CD14-positive monocyte (primary cell): ENCODE data around the gene PNLIP. TPM values are rescaled to one million over a fixed set of nuclear protein-coding genes. Genes with fewer than 3 reads are reported as not detected.

Experiments used
- DNase-seq, 3 donors: peaks; one replicate each; pipeline ENCODE4 v3.0.0-alpha.2; 2011 to 2022
- H2AFZ ChIP-seq: 2 replicates; pipeline ENCODE4 v1.6.0; 2012; ENCODE audit warnings: mild to moderate bottlenecking, low read depth, low read length, inconsistent platforms; ENCODE audit not compliant: insufficient read depth, poor library complexity, severe bottlenecking
- H3K27ac ChIP-seq, 2 donors: 1 replicate in 1 of 2; 2 replicates in 1 of 2; pipeline ENCODE4 v1.5.1; 2012 to 2013; ENCODE audit warnings: low read length in 2 of 2, control low read depth in 1 of 2, inconsistent platforms in 1 of 2, low read depth in 1 of 2, mild to moderate bottlenecking in 1 of 2
- H3K27me3 ChIP-seq, 2 donors: one replicate each; pipeline versions ENCODE4 v1.6.0 to v1.6.1; 2011 to 2013; ENCODE audit warnings: low read length in 2 of 2; ENCODE audit not compliant: control insufficient read depth in 2 of 2, insufficient read depth in 2 of 2
- H3K36me3 ChIP-seq, 2 donors: replicated peaks in 1 of 2; 1 replicate in 1 of 2; 2 replicates in 1 of 2; pipeline versions ENCODE4 v1.5.1 to v1.6.1; 2012 to 2013; ENCODE audit warnings: low read length in 2 of 2, control low read depth in 1 of 2, inconsistent platforms in 1 of 2, mild to moderate bottlenecking in 1 of 2; ENCODE audit not compliant: insufficient read depth in 2 of 2, control insufficient read depth in 1 of 2
- H3K4me1 ChIP-seq, 2 donors: 1 replicate in 1 of 2; 2 replicates in 1 of 2; pipeline versions ENCODE4 v1.5.1 to v1.6.1; 2012 to 2013; ENCODE audit warnings: low read length in 2 of 2, control low read depth in 1 of 2, inconsistent platforms in 1 of 2, mild to moderate bottlenecking in 1 of 2, moderate library complexity in 1 of 2; ENCODE audit not compliant: insufficient read depth in 2 of 2, control insufficient read depth in 1 of 2
- H3K4me2 ChIP-seq: replicated peaks from 2 replicates; pipeline ENCODE3; 2012; ENCODE audit warnings: low read length, moderate library complexity, mild to moderate bottlenecking; ENCODE audit not compliant: poor library complexity, severe bottlenecking; ENCODE audit errors: extremely low read depth
- H3K4me3 ChIP-seq, 3 experiments: fragments of 200-600 bp in 1 of 3; sonication (generic) in 1 of 3; replicated peaks in 1 of 3; 1 replicate in 2 of 3; 2 replicates in 1 of 3; pipeline ENCODE4 v1.5.1; 2011 to 2013; ENCODE audit warnings: low read length in 3 of 3, mild to moderate bottlenecking in 3 of 3, control low read depth in 2 of 3, low read depth in 2 of 3, inconsistent platforms in 1 of 3, moderate library complexity in 1 of 3
- H3K79me2 ChIP-seq: 2 replicates; pipeline ENCODE4 v1.6.0; 2012; ENCODE audit warnings: mild to moderate bottlenecking, control low read depth, inconsistent platforms, low read length, moderate library complexity; ENCODE audit not compliant: insufficient read depth
- H3K9ac ChIP-seq: 2 replicates; pipeline ENCODE4 v1.6.0; 2017; ENCODE audit warnings: low read length, mild to moderate bottlenecking; ENCODE audit not compliant: insufficient read depth, poor library complexity, severe bottlenecking
- H3K9me3 ChIP-seq, 2 donors: replicated peaks in 1 of 2; 1 replicate in 1 of 2; 2 replicates in 1 of 2; pipeline versions ENCODE4 v1.5.1 to v1.6.1; 2012 to 2013; ENCODE audit warnings: low read length in 2 of 2, control low read depth in 1 of 2; ENCODE audit not compliant: control insufficient read depth in 1 of 2, insufficient read depth in 1 of 2
- H4K20me1 ChIP-seq: 2 replicates; pipeline ENCODE4 v1.6.0; 2012; ENCODE audit warnings: mild to moderate bottlenecking, low read length, control low read depth, moderate library complexity; ENCODE audit not compliant: insufficient read depth
- H3K27ac Mint-ChIP-seq, 7 donors: one replicate each; pipeline ENCODE4 v1.8.0; 2020; ENCODE audit warnings: mild to moderate bottlenecking in 7 of 7, mixed read lengths in 7 of 7, moderate library complexity in 6 of 7, inconsistent platforms in 2 of 7
- H3K27me3 Mint-ChIP-seq, 3 donors: one replicate each; pipeline ENCODE4 v1.8.0; 2021 to 2022; ENCODE audit warnings: low read depth in 3 of 3, mild to moderate bottlenecking in 3 of 3, mixed read lengths in 3 of 3, moderate library complexity in 3 of 3, inconsistent platforms in 1 of 3
- H3K36me3 Mint-ChIP-seq, 2 donors: one replicate each; pipeline ENCODE4 v1.8.0; 2020; ENCODE audit warnings: mixed read lengths in 2 of 2, inconsistent platforms in 1 of 2, mild to moderate bottlenecking in 1 of 2
- H3K4me1 Mint-ChIP-seq: one replicate; pipeline ENCODE4 v1.8.0; 2020; ENCODE audit warnings: mild to moderate bottlenecking, mixed read lengths
- H3K4me3 Mint-ChIP-seq, 2 donors: one replicate each; pipeline ENCODE4 v1.8.0; 2020; ENCODE audit warnings: mild to moderate bottlenecking in 2 of 2, mixed read lengths in 2 of 2, moderate library complexity in 1 of 2
- H3K9me3 Mint-ChIP-seq, 7 donors: one replicate each; pipeline ENCODE4 v1.8.0; 2020 to 2022; ENCODE audit warnings: mixed read lengths in 7 of 7, mild to moderate bottlenecking in 6 of 7, moderate library complexity in 6 of 7, inconsistent platforms in 2 of 7
- CTCF ChIP-seq: fragments of 200-600 bp; IDR thresholded peaks from one replicate; pipeline ENCODE4 v1.8.0; 2022; ENCODE audit warnings: antibody characterized with exemption, mild to moderate bottlenecking
- WGBS: methylation state at CpG from one replicate; pipeline ENCODE4 v1.1.5; 2013; ENCODE audit warnings: missing lambda C conversion rate; ENCODE audit not compliant: insufficient coverage; 5-methylcytosine and 5-hydroxymethylcytosine counted together
- intact Hi-C, 2 donors: fragments of 100-400 bp; cut with micrococcal nuclease; formaldehyde crosslinking; loops; one replicate each; pipeline versions ENCODE4 v1.15.0 to v1.15.1; 2023
- polyA plus RNA-seq, 3 donors: library from polyadenylated mRNA; depleted of rRNA in 1 of 3; unstranded in 2 of 3; stranded (reverse) in 1 of 3; fragments of 300-500 nt in 2 of 3; fragments of >200 nt in 1 of 3; fragmentation: Illumina TruSeq in 2 of 3; gene quantifications; 1 replicate in 2 of 3; 2 replicates in 1 of 3; pipeline ENCODE4 v1.2.3, GENCODE V29; 2012 to 2021

Gene PNLIP
- polyA plus RNA-seq, 3 donors, result not detected

GRCh38 chr10:116611153-116611545 lies 65.4 kb downstream of the PNLIP start:
- Histone ChIP-seq H4K20me1 (no peaks in the 10 kb centered on the region), H3K9me3 (peaks cover 0 to 10% of the 10 kb centered on the region in 2 donors), H3K27me3 (peaks cover 0 to 26% of the 10 kb centered on the region in 2 donors), H3K36me3 (no peaks in the 10 kb centered on the region), H3K4me3 (no peak overlapping the region), H3K79me2 (no peaks in the 10 kb centered on the region), H3K4me1 (no peaks in the 10 kb centered on the region), H3K9ac (no peak overlapping the region), H3K27ac (no peak overlapping the region), H3K4me2 (no peak overlapping the region), H2AFZ (no peak overlapping the region)
- intact Hi-C loops, result no loop called here
- Mint-ChIP-seq H3K4me1 (no peaks in the 10 kb centered on the region), H3K27ac (no peak overlapping the region), H3K4me3 (peak overlapping the region in 1 of 2 donors; percentile 54), H3K36me3 (no peaks in the 10 kb centered on the region), H3K9me3 (peaks cover 3 to 19% (median 9%) of the 10 kb centered on the region in 7 donors), H3K27me3 (peaks cover 19 to 36% (median 32%) of the 10 kb centered on the region in 3 donors)
- 75% methylated on average over 3 of the region's 3 CpGs for WGBS
- DNase-seq, result no peak
- no peak for TF ChIP-seq CTCF

GRCh38 chr10:116612107-116612769 lies 66.5 kb downstream of the PNLIP start:
- Mint-ChIP-seq H3K4me1 (no peaks in the 10 kb centered on the region), H3K9me3 (peaks cover 3 to 19% (median 9%) of the 10 kb centered on the region in 7 donors), H3K36me3 (no peaks in the 10 kb centered on the region), H3K27me3 (peaks cover 18 to 35% (median 32%) of the 10 kb centered on the region in 3 donors), H3K4me3 (no peak overlapping the region), H3K27ac (no peak overlapping the region)
- no peaks in the 10 kb centered on the region for H3K79me2 ChIP-seq
- 92% methylated on average over 4 of the region's 8 CpGs for WGBS
- TF ChIP-seq CTCF, result no peak
- H3K4me3 ChIP-seq, result no peak overlapping the region
- H3K9me3 ChIP-seq, result peaks cover 0 to 10% of the 10 kb centered on the region in 2 donors
- intact Hi-C loops, result no loop called here
- DNase-seq, result no peak
- H2AFZ ChIP-seq, result no peak overlapping the region
- H3K27ac ChIP-seq, result no peak overlapping the region
- H4K20me1 ChIP-seq, result no peaks in the 10 kb centered on the region
- no peak overlapping the region for H3K4me2 ChIP-seq
- H3K27me3 ChIP-seq, result peaks cover 0 to 26% of the 10 kb centered on the region in 2 donors
- no peaks in the 10 kb centered on the region for H3K4me1 ChIP-seq
- H3K36me3 ChIP-seq, result no peaks in the 10 kb centered on the region
- H3K9ac ChIP-seq, result no peak overlapping the region
